GM21723 (cell line): ENCODE measurements around the gene SLC22A23.

Experiments
- ATAC-seq: cut with Tn5 transposase; IDR thresholded peaks from one replicate; pipeline ENCODE4 v1.9.1; 2021; ENCODE audit warnings: mild to moderate bottlenecking, moderate library complexity; ENCODE audit not compliant: unreplicated experiment

Gene SLC22A23

DNA sequence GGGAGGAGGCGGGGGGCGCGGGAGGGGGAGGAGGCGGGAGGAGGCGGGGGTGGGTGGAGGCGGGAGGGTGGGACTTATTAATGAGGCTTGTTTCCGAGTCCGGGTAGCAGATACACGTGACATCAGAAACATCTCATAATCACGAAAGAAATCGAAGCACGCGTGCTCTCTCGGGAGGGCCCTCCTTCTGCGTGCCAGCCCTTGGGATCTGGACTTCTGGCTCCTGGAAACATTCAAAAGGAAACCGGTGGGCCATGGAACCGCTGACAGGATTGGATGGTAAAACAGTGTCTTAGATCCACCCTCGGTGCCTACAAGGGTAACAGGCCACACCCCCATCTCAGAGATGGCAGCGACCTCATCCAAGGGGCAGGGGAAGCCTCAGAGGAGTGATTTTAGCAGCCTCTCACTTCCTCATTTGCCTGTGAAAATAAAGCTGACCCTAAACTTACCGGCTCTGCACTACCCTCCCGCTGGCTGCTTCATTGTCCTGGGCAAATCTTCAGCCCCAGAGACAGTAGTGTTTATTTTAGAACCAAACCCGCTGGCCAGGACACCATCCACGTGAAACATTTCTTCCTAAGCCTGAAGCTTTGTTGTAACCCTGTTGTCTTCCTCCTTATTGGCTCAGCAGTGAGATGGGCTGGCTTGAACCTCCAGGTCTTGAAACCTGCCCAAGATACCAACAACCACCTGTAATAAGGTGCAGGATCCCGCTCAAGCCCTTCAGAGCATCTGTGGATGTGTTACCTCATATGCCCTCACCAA is 100.6 kb downstream of the SLC22A23 start:
- ATAC-seq, result peak; percentile 95

GRCh38 chr6:3355358-3356055 is 101.3 kb downstream of the SLC22A23 start:
- no peak for ATAC-seq

DNA sequence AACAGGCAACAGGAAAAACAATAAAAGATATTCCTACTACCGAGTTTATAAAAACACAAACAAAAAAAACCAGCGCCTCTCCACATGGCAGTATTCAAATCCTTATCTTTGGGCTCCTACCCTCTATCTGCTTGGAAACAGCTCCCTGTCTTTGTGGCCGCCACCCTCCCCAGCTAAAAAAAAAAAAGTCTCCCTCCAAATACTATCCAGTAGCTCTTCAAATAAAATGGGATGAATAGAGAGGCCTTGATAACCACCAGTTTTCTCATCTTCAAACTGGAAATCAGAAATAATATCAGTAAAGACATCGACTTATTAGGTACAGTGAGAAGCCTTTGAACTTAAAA is 101.9 kb downstream of the SLC22A23 start:
- ATAC-seq, result no peak

- ATAC-seq, result no peak
Observed at GRCh38 chr6:3353939-3354338, 102.9 kb downstream of the SLC22A23 start.

DNA sequence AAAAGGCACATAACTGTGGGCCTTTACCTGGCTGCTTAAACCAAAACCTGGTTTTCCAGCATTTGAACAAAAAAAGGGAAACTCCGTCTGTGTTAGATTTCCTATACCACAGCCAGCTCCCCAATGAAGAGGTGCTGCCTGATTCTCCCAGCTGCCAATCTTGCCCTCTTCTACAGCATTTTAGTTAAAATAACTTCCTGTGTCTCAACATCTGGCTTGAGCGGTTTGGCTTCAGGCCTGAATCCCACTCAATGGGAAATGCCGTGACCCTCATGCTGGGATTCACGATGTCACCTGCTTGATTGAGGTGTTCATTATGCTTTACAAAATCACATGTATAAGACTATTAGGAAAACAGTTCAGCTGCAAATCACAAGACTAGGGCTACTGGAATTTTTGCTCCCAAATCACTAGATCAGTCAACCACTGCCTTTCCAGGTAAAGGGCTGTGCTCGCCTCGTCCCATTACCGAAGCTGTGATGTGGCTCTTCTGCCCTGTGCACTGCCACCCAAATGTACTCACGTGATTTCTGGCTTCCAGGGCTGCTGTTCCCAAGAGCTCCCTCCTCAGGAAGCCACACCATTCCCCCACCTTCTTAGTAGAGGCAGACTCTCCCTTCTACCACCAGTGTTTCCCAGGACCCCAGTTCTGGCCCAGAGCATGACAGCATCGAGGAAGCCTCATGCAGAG is 103.5 kb downstream of the SLC22A23 start:
- ATAC-seq, result no peak

DNA sequence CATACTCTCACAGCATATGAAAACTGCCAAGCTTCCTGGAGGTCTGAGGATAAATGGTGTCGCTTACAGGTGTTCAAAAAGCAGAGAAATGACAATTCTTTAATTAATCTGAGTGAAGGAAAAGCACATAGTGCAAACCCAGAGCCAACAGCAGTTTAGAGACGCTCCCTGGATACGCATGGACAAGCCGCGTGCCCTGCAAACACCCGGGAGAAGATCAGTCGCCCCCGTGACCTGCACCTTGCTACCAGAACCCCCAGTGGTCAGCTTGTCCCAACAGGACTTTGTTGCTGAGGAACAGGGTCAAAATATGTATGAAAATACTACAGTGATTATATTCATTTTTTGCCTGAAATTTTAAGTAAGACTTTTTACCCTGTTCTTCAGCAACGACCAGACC is 104.2 kb downstream of the SLC22A23 start:
- ATAC-seq, result no peak

- no peak for ATAC-seq
Observed at GRCh38 chr6:3351829-3352524, 104.9 kb downstream of the SLC22A23 start.

GRCh38 chr6:3351105-3351676 is 105.7 kb downstream of the SLC22A23 start:
- ATAC-seq, result no peak

DNA sequence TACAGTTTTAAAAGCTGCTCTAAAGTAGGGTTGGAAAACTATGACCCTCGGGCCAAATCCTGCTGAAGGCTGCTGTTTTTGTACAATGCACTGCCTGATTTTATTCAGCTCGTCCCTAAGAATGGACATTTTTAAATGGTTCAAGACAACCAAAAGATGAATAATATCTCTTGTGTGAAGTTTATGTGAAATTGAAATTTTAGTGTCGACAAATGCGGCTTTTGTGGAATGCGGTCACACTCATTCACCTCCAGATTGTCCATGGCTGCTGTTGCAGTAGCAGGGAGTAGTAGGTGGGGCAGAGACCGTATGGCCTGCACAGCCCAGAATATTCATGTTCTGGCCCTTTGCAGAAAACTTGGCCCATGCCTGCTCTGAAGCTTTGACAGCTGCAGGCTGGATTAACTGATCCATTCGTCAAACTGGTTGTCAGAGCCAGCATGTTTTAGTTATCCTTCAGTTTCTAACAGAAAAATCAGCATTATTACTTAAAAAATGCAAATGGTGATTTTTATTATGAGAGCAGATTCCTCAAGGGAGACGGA is 106.5 kb downstream of the SLC22A23 start:
- no peak for ATAC-seq

GRCh38 chr6:3349388-3350251 is 107.2 kb downstream of the SLC22A23 start:
- no peak for ATAC-seq

GRCh38 chr6:3348821-3349220 is 108.0 kb downstream of the SLC22A23 start:
- no peak for ATAC-seq

- no peak for ATAC-seq
Observed at GRCh38 chr6:3347826-3348225, 109.0 kb downstream of the SLC22A23 start.

GRCh38 chr6:3347247-3347646 is 109.6 kb downstream of the SLC22A23 start:
- no peak for ATAC-seq

- ATAC-seq, result no peak
Observed at GRCh38 chr6:3346476-3346875, 110.4 kb downstream of the SLC22A23 start.

GRCh38 chr6:3345836-3346235 is 111.0 kb downstream of the SLC22A23 start:
- ATAC-seq, result no peak

GRCh38 chr6:3343089-3343883 is 113.6 kb downstream of the SLC22A23 start:
- no peak for ATAC-seq

DNA sequence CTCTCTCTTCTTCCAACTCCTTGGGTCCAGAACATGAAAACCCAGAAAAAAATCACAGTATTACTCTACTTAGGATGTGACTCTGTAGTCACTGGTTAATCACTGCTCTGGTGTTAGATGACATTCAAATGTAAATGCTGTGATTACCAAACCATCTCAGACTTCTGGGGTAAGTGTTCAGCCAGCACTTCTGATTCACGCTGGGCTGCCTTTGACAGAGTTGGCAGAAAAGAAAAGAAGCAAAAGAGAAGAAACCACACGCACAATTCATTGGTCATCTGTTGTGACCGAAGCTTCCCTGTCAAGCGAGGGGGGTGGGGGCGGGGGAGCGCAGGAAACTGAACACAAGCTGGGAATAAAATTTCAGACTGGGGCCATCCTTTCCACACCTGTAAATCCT is 115.4 kb downstream of the SLC22A23 start:
- ATAC-seq, result no peak

DNA sequence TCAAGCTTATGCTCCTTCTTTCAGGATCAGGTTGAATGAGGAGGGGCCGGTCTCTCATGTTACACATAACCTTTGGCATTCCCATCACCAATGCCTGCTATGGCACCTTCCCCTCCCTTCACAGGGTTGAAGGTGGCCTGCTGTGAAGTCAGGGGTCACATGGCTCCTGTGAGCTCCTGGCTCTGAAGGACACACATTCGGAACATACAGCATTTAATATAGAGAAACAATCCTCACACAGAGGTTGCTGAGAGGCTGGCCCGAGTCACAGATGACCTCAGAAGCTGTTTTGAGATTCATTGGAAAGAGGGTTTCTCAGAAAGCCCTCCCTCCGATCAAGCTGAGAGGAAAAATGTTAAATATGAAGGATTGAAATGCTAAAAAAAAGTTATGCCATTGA is 116.0 kb downstream of the SLC22A23 start:
- ATAC-seq, result no peak

GRCh38 chr6:3340358-3340802 is 116.5 kb downstream of the SLC22A23 start:
- ATAC-seq, result no peak
